Panc1 (cell line): ENCODE measurements around the gene CERS1. TPM values are rescaled to one million over a fixed set of nuclear protein-coding genes. Genes with fewer than 3 reads are reported as not detected.

Experiments
- total RNA-seq: library from RNA; stranded (reverse); gene quantifications from one replicate; pipeline ENCODE4 v1.2.1, GENCODE V29; 2021; ENCODE audit not compliant: unreplicated experiment

CERS1 gene
- total RNA-seq, 1 experiment from 2014 or later, result 4.5 TPM

Other genes starting within 250 kb of the CERS1 start
- gene CRTC1, start 212.5 kb downstream of the CERS1 start, total RNA-seq, result 18.2 TPM
- 0.69 TPM for gene COMP, start 104.9 kb downstream of the CERS1 start, total RNA-seq
- gene UPF1, start 64.2 kb downstream of the CERS1 start, total RNA-seq, result 62.2 TPM
- 177 TPM for gene COPE, start 23.2 kb upstream of the CERS1 start, total RNA-seq
- 41.5 TPM for gene DDX49, start 23.6 kb upstream of the CERS1 start, total RNA-seq
- gene HOMER3, start 45.1 kb upstream of the CERS1 start, total RNA-seq, result 58.9 TPM
- 112 TPM for gene SUGP2, start 137.4 kb upstream of the CERS1 start, total RNA-seq
- gene ARMC6, start 137.4 kb upstream of the CERS1 start, total RNA-seq, result 51.4 TPM
- 2.6 TPM for gene SLC25A42, start 167.8 kb upstream of the CERS1 start, total RNA-seq
- 26.7 TPM for gene TMEM161A, start 242.3 kb upstream of the CERS1 start, total RNA-seq